HepG2 (cell line): Measurements from ENCODE around the gene YLPM1. TPM values are rescaled to one million over a fixed set of nuclear protein-coding genes. Genes with fewer than 3 reads are reported as not detected.

Experiments used
- DRAP1 ChIP-seq: IDR thresholded peaks from 2 replicates; pipeline ENCODE4 v1.6.1; 2016; ENCODE audit warnings: missing genetic modification reagents, missing compliant biosample characterization
- FOXM1 ChIP-seq: sonication (generic); formaldehyde crosslinking; IDR thresholded peaks from 2 replicates; pipeline ENCODE4 v1.5.0; 2020; ENCODE audit warnings: missing genetic modification reagents
- IRF2 ChIP-seq: IDR thresholded peaks from 2 replicates; pipeline ENCODE4 v1.6.1; 2018; ENCODE audit warnings: missing genetic modification reagents, missing compliant biosample characterization
- KLF9 ChIP-seq: IDR thresholded peaks from 2 replicates; pipeline ENCODE4 v1.6.1; 2016; ENCODE audit warnings: low read depth
- MATR3 ChIP-seq: sonication (generic); formaldehyde crosslinking; IDR thresholded peaks from 2 replicates; pipeline ENCODE4 v1.4.0; 2020; ENCODE audit warnings: missing genetic modification reagents
- MTA1 ChIP-seq: sonication (generic); formaldehyde crosslinking; IDR thresholded peaks from 2 replicates; pipeline ENCODE4 v1.4.0; 2020; ENCODE audit warnings: missing genetic modification reagents, mild to moderate bottlenecking, borderline replicate concordance
- NFE2 ChIP-seq: sonication (generic); formaldehyde crosslinking; IDR thresholded peaks from 2 replicates; pipeline ENCODE4 v1.4.0; 2020; ENCODE audit warnings: missing genetic modification reagents
- NR3C1 ChIP-seq: sonication (generic); formaldehyde crosslinking; IDR thresholded peaks from 2 replicates; pipeline ENCODE4 v1.4.0; 2020; ENCODE audit warnings: missing genetic modification reagents
- PRDM10 ChIP-seq: sonication (generic); formaldehyde crosslinking; IDR thresholded peaks from 2 replicates; pipeline ENCODE4 v1.4.0; 2020; ENCODE audit warnings: low read depth, missing genetic modification reagents
- SALL1 ChIP-seq: sonication (generic); formaldehyde crosslinking; IDR thresholded peaks from 2 replicates; pipeline ENCODE4 v1.8.0; 2022; ENCODE audit warnings: mild to moderate bottlenecking, missing genetic modification reagents
- SNRNP70 ChIP-seq: fragments of 200-400 bp; formaldehyde crosslinking; IDR thresholded peaks from 2 replicates; pipeline ENCODE4 v1.6.1; 2017; ENCODE audit warnings: mild to moderate bottlenecking, low read depth, low read length, moderate library complexity
- TP53 ChIP-seq: sonication (generic); formaldehyde crosslinking; conservative IDR thresholded peaks from 2 replicates; pipeline ENCODE4 v1.4.0; 2020; ENCODE audit warnings: missing genetic modification reagents
- ZC3H4 ChIP-seq: sonication (generic); formaldehyde crosslinking; IDR thresholded peaks from 2 replicates; pipeline ENCODE4 v1.4.0; 2020; ENCODE audit warnings: missing genetic modification reagents, borderline replicate concordance
- ZFP91 ChIP-seq: sonication (generic); formaldehyde crosslinking; IDR thresholded peaks from 2 replicates; pipeline ENCODE4 v1.9.0; 2022; ENCODE audit warnings: missing genetic modification reagents, mild to moderate bottlenecking, borderline replicate concordance
- ZMAT3 ChIP-seq: sonication (generic); formaldehyde crosslinking; conservative IDR thresholded peaks from 2 replicates; pipeline ENCODE4 v1.7.0; 2021; ENCODE audit warnings: missing genetic modification reagents
- ZMYM2 ChIP-seq: sonication (generic); formaldehyde crosslinking; IDR thresholded peaks from 2 replicates; pipeline ENCODE4 v1.8.0; 2022; ENCODE audit warnings: mild to moderate bottlenecking, missing genetic modification reagents
- ZNF607 ChIP-seq: sonication (generic); formaldehyde crosslinking; IDR thresholded peaks from 2 replicates; pipeline ENCODE4 v1.5.1; 2020; ENCODE audit warnings: missing genetic modification reagents, mild to moderate bottlenecking, borderline replicate concordance
- polyA plus RNA-seq, 8 experiments: library from polyadenylated mRNA; depleted of rRNA in 3 of 8; stranded (reverse) in 7 of 8; unstranded in 1 of 8; fragments of >200 nt; fragmentation: Illumina TruSeq in 4 of 8; extraction: Trizol in 4 of 8; gene quantifications; 2 replicates each; pipeline versions ENCODE4 v1.2.1 to v1.2.3, GENCODE V29; 2011 to 2016; ENCODE audit warnings: low read depth in 4 of 8, missing spikeins in 1 of 8, mixed read lengths in 1 of 8; ENCODE audit not compliant: insufficient read depth in 1 of 8
- total RNA-seq, 5 experiments: library from RNA; depleted of rRNA; stranded (reverse); fragments of >200 nt; fragmentation: Illumina TruSeq; extraction: Trizol; gene quantifications; 2 replicates each; pipeline ENCODE4 v1.2.3, GENCODE V29; 2016; ENCODE audit warnings: low read depth in 1 of 5
- TF ChIP-seq, protein P1 (sequence below): sonication (generic); formaldehyde crosslinking; IDR thresholded peaks from 2 replicates; pipeline ENCODE4 v1.4.0; 2020; ENCODE audit warnings: missing genetic modification reagents, borderline replicate concordance

Gene YLPM1
- total and polyA plus RNA-seq, 2 of the 13 experiments (the other 11 are each of a cell fraction or from before 2014, with no cell fraction given), result 6.7 to 21.9 TPM

- TF ChIP-seq, protein P1, sequence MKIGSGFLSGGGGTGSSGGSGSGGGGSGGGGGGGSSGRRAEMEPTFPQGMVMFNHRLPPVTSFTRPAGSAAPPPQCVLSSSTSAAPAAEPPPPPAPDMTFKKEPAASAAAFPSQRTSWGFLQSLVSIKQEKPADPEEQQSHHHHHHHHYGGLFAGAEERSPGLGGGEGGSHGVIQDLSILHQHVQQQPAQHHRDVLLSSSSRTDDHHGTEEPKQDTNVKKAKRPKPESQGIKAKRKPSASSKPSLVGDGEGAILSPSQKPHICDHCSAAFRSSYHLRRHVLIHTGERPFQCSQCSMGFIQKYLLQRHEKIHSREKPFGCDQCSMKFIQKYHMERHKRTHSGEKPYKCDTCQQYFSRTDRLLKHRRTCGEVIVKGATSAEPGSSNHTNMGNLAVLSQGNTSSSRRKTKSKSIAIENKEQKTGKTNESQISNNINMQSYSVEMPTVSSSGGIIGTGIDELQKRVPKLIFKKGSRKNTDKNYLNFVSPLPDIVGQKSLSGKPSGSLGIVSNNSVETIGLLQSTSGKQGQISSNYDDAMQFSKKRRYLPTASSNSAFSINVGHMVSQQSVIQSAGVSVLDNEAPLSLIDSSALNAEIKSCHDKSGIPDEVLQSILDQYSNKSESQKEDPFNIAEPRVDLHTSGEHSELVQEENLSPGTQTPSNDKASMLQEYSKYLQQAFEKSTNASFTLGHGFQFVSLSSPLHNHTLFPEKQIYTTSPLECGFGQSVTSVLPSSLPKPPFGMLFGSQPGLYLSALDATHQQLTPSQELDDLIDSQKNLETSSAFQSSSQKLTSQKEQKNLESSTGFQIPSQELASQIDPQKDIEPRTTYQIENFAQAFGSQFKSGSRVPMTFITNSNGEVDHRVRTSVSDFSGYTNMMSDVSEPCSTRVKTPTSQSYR (CRISPR knock-in tag), result no peak
- TF ChIP-seq TP53 (CRISPR knock-in tag) (0 out of 2 replicates have a peak, but pooled peaks have one; percentile 20), KLF9 (no peak; the same call in 1 of the 2 replicates), PRDM10 (CRISPR knock-in tag) (no peak), MATR3 (no peak), ZMYM2 (CRISPR knock-in tag) (no peak), NFE2 (CRISPR knock-in tag) (no peak), ZC3H4 (CRISPR knock-in tag) (no peak), ZFP91 (CRISPR knock-in tag) (peak; percentile 59; the same call in 1 of the 2 replicates), FOXM1 (CRISPR knock-in tag) (no peak), IRF2 (CRISPR knock-in tag) (peak; percentile 81; the same call in 1 of the 2 replicates), ZMAT3 (CRISPR knock-in tag) (no peak; the same call in 1 of the 2 replicates), SALL1 (CRISPR knock-in tag) (peak; percentile 76), ZNF607 (CRISPR knock-in tag) (peak; percentile 71), SNRNP70 (no peak), DRAP1 (peak; percentile 64; the same call in 1 of the 2 replicates), NR3C1 (CRISPR knock-in tag) (no peak), MTA1 (CRISPR knock-in tag) (no peak; the same call in 1 of the 2 replicates)
Observed at GRCh38 chr14:74762917-74763802, at the start of gene YLPM1 (continued).
